H1 (cell line): ENCODE measurements around the gene INTS7.

Experiments
- EZH2 ChIP-seq: fragments of 200-600 bp; sonication (generic); IDR thresholded peaks from 2 replicates; pipeline ENCODE4 v1.7.1; 2012; ENCODE audit warnings: low read depth, mild to moderate bottlenecking, moderate library complexity, low read length, inconsistent platforms; ENCODE audit not compliant: severe bottlenecking
- TF ChIP-seq, protein P1 (sequence below): IDR thresholded peaks from 2 replicates; pipeline ENCODE4 v1.6.1; 2011; ENCODE audit warnings: low read length, improper control_type of control experiment
- TF ChIP-seq, protein P2 (sequence below), 3 experiments: IDR thresholded peaks; 1 replicate in 2 of 3; 2 replicates in 1 of 3; pipeline versions ENCODE4 v1.5.1 to v1.6.1; 2011; ENCODE audit warnings: low read length in 3 of 3, mild to moderate bottlenecking in 3 of 3, inconsistent platforms in 2 of 3, low read depth in 1 of 3, moderate library complexity in 1 of 3; ENCODE audit not compliant: insufficient read depth in 1 of 3; ENCODE audit errors: control extremely low read depth in 1 of 3

DNA sequence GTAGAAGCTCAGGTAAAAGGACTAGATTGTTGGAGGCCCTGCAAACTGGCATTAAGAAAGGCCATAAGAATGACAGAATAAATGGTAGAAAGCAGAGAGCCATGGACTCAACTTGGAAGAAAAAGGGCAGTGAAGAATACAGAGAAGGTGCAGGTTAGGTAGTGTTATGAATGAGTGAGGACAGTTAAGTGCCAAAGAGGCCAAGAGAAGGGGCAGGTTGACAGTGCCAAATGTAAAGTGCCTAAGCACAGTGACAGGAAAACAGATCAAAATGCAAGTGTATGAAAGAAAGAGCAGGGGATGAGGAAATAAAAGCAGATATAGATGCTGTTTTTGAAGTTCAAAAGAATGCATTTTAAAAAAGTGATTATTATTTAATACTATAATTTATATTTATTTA lies 43.7 kb downstream of the INTS7 start:
- TF ChIP-seq, protein P1, sequence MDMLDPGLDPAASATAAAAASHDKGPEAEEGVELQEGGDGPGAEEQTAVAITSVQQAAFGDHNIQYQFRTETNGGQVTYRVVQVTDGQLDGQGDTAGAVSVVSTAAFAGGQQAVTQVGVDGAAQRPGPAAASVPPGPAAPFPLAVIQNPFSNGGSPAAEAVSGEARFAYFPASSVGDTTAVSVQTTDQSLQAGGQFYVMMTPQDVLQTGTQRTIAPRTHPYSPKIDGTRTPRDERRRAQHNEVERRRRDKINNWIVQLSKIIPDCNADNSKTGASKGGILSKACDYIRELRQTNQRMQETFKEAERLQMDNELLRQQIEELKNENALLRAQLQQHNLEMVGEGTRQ, result no peak
- TF ChIP-seq, protein P2, sequence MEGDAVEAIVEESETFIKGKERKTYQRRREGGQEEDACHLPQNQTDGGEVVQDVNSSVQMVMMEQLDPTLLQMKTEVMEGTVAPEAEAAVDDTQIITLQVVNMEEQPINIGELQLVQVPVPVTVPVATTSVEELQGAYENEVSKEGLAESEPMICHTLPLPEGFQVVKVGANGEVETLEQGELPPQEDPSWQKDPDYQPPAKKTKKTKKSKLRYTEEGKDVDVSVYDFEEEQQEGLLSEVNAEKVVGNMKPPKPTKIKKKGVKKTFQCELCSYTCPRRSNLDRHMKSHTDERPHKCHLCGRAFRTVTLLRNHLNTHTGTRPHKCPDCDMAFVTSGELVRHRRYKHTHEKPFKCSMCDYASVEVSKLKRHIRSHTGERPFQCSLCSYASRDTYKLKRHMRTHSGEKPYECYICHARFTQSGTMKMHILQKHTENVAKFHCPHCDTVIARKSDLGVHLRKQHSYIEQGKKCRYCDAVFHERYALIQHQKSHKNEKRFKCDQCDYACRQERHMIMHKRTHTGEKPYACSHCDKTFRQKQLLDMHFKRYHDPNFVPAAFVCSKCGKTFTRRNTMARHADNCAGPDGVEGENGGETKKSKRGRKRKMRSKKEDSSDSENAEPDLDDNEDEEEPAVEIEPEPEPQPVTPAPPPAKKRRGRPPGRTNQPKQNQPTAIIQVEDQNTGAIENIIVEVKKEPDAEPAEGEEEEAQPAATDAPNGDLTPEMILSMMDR (IDR thresholded peaks at IDR 0.05; ENCODE audit: control extremely low read depth in 1 of 3, insufficient read depth in 1 of 3, low read depth in 1 of 3, low read length in 3 of 3), result no peak
- TF ChIP-seq EZH2, result no peak
